Astrocyte of the hippocampus (primary cell): ENCODE measurements around the gene ABCD1.

Experiments used
- DNase-seq: peaks from one replicate; pipeline ENCODE4 v3.0.0; 2011; ENCODE audit warnings: low read depth, low spot score

ABCD1 gene

DNA sequence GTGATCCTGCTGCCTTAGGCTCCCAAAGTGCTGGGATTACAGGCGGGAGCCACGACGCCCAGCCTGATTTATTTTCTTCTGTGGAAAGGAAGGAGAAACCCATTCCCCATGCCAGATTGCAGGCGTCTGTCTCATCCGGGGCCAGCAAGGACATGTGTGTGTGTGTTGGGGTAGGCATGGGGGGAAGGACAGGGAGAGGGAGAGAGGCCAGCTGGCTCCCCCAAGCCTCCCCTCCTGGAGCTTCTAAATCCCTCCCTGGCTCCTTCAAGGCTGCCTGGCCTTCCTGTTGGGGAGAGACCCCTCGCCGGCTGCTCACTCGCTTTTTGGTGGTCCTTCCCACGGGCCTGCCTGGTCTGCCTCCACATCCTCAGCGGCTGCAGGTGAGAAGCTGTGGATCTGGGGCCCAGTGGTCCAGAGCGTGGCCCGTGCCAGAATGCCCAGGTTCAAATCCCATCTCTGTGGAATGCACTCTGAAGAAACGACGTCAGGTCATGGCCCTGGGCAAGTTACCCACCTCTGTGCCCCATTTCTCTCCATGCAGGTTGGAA, 38.0 kb downstream of the ABCD1 start:
- no peak for DNase-seq

DNA sequence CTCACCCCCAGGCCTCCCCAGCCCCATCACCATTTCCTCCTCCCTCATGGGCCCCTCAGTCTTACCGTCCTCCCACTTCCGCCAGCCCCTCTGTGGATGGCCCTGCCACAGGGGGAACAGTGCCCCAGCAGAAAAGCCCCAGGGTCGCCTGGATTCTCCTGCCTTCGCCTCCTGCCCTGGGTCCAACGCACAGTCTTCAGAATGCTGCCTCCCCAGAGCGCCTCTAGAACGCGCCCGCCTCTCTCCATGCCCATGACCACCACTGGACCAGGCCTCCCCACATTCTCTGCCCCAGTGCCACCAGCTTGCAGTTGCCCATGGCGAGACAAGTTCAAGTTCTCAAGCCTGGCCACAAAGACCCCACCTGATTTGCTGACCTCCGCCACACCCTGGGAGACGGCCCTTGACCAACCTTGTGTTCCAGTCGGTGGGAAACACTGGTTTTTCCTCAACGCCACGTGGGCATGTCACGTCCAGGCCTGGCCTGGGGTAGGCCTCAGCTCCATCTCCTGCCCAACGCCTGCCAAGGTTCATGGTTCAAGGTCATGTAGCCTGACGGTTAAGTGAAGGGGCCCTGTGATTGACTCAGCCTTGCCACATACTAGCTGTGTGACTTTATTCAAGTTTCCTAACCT, 38.8 kb downstream of the ABCD1 start:
- DNase-seq = no peak

- DNase-seq = peak; percentile 84
Measured at GRCh38 chrX:153763989-153764755, 39.5 kb downstream of the ABCD1 start, which contains the start of gene PLXNB3. PLXNB3 (plus strand) TSS chrX:153764249; CDS start chrX:153765536, 1,287 bp downstream.

DNA sequence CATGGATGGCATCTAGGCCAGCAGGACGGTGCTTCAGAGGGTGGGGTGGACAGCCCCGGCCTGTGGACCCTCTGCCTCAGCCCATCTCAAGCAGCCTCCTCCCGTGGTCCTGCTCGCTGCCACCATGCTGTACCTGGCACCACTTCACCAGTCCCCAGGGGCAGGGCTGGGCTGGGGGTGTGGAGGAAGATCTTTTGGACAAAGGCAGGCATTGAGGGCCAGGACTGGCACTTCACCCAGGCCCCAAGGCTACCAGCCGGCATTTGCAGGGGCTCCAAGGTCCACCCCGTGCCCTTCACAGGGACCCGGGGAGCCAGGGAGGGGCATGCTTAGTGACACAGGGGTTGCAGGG, 40.1 kb downstream of the ABCD1 start:
- DNase-seq = no peak

GRCh38 chrX:153765138-153766079, 40.8 kb downstream of the ABCD1 start:
- DNase-seq = peak; percentile 30

GRCh38 chrX:153766098-153766817, 41.6 kb downstream of the ABCD1 start:
- peak; percentile 85 for DNase-seq

GRCh38 chrX:153766871-153767673, 42.4 kb downstream of the ABCD1 start:
- no peak for DNase-seq

GRCh38 chrX:153767674-153768055, 43.0 kb downstream of the ABCD1 start:
- no peak for DNase-seq

DNA sequence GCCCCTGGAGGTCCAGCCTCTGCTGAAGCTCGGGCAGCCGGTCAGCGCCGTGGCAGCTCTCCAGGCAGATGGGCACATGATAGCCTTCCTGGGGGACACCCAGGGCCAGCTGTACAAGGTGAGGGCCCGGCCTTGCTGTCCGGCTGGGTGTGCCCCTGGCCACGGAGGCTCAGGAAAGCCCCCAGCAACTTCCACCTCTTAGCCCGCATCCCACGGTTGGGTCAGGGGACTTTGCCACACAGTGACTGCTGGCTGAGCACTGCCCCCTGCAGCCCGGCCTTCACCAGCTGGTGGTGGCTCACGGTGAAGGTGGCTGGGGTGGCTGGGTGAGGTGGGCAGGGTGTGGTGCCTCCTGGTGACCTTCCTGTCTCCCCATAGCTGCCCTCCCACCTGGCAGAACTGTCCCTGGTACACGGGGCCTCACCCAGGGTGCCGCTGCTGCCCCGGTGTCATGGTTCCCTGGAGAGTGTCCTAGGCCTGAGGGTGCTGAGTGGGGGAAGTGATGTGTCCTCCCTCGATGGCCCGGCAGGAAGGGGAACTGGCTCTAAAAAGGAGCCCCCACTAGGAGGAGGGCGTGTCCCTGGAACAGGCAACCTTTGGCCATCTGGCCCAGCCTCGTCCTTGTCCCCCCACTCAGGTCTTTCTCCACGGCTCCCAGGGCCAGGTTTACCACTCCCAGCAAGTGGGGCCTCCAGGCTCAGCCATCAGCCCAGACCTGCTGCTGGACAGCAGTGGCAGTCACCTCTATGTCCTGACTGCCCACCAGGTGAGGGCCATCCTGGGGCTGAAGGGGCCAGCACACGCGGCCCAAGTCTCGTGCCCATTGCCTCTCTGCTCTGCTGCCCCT, 43.9 kb downstream of the ABCD1 start:
- no peak for DNase-seq

- DNase-seq = no peak
Measured at GRCh38 chrX:153769158-153769864, 44.7 kb downstream of the ABCD1 start.

GRCh38 chrX:153769865-153770600, 45.4 kb downstream of the ABCD1 start:
- DNase-seq = no peak

GRCh38 chrX:153770601-153771414, 46.2 kb downstream of the ABCD1 start:
- no peak for DNase-seq

DNA sequence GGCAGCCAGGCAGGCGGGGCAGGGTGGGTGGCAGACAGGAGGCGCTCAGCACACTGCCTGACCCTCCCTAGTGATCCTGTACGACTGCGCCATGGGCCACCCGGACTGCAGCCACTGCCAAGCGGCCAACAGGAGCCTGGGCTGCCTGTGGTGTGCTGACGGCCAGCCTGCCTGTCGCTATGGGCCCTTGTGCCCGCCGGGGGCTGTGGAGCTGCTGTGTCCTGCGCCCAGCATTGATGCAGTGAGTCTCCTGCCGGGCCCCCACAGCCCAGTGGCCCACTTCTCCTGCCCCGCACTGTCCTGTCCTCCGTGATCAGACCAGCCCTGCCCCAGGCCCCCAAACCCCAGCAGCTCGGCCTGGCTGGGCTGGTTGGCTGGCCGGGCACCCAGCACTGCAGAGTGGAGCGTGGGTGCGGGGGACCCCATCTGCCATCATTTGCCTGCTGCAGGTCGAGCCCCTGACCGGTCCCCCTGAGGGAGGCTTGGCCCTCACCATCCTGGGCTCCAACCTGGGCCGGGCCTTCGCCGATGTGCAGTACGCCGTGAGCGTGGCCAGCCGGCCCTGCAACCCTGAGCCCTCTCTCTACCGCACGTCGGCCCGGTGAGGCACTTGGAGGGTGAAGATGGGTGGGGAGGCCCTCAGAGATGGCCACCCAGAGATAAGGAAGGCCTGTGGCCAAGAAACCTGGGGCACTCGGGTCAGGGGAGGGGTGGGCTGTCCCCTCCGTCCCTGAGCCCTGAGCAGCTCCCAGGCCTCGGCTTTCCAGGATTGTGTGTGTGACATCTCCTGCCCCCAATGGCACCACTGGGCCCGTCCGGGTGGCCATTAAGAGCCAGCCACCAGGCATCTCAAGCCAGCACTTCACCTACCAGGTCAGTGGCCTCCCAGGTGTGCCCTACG, 47.0 kb downstream of the ABCD1 start:
- no peak for DNase-seq

GRCh38 chrX:153772316-153773217, 47.9 kb downstream of the ABCD1 start:
- no peak for DNase-seq

GRCh38 chrX:153773218-153773611, 48.6 kb downstream of the ABCD1 start:
- no peak for DNase-seq
